Left ventricle myocardium inferior (tissue), 1 donor: ENCODE results near the gene AP2A2. TPM values are rescaled to one million over a fixed set of nuclear protein-coding genes. Genes with fewer than 3 reads are reported as not detected.

ENCODE experiments used
- DNase-seq: peaks from one replicate; pipeline ENCODE4 v3.0.0-alpha.2; 2020
- H3K27ac ChIP-seq: fragments of 200-600 bp; replicated peaks from 2 replicates; pipeline ENCODE4 v1.8.0; 2021
- H3K27me3 ChIP-seq: fragments of 200-600 bp; 2 replicates; pipeline ENCODE4 v1.8.0; 2021; ENCODE audit warnings: low read depth
- H3K36me3 ChIP-seq: fragments of 200-600 bp; 2 replicates; pipeline ENCODE4 v1.8.0; 2021
- H3K4me1 ChIP-seq: fragments of 200-600 bp; 2 replicates; pipeline ENCODE4 v1.8.0; 2021
- H3K4me3 ChIP-seq: fragments of 200-600 bp; 2 replicates; pipeline ENCODE4 v1.8.0; 2021; ENCODE audit warnings: mild to moderate bottlenecking, moderate library complexity
- H3K9me3 ChIP-seq: fragments of 200-600 bp; replicated peaks from 2 replicates; pipeline ENCODE4 v1.8.0; 2021
- intact Hi-C: fragments of 100-400 bp; cut with micrococcal nuclease; formaldehyde crosslinking; loops from one replicate; pipeline ENCODE4 v1.11.0; 2022
- total RNA-seq: library from RNA; stranded (reverse); fragmentation: NEBNext Ultra II Directional; extraction: Animal tissue kit (Norgen Biotek cat#: 25700); gene quantifications from one replicate; pipeline ENCODE4 v1.2.1, GENCODE V29; 2021
- TF ChIP-seq, protein P1 (sequence below): fragments of 200-600 bp; IDR thresholded peaks from 2 replicates; pipeline ENCODE4 v1.8.0; 2021; ENCODE audit warnings: antibody characterized with exemption, mild to moderate bottlenecking, borderline replicate concordance
- donor health status: DM: no; HTN: yes; CAD: no; lungs with severe emphysema.

The AP2A2 gene
- total RNA-seq, 1 donor from 2014 or later, result 41.4 TPM

DNA sequence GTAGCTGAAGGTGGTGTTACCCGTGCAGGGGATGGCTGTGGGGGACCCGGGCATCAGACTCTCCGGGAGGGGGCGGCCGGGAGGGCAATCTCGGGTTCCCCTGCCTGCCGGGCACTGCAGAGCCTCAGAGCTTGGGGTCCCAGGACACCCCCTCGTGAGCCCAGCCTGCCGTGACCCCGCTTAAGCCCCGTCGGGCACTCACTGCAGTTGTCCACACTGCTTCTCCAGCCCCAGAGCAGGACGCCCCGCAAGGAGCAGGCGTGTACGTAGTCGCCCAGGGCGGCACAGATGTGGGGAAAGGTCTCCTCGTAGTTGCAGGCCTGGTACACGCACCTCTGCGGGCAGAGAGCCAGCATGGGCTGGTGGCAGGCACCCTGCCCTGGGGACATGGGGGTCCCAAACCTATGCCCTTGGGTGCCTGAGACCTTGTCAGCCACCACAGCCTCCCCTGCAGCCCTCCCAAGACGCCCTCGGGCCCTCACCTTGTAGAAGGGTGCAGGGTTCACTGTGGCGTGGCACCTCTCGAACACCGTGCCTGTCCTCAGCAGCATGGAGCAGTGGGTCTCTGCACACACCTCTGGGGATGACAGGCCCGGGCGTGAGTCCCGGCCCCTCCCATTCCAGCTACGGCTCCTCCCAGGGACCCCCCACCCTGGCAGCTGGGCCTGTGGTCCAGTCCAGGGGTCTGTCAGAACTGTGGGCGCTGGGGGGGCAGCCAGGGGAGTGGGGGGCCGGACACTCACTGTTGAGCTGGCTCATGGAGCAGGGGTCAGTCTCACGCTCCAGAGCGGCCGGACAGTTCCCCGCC is 102.0 kb downstream of the AP2A2 start:
- TF ChIP-seq, protein P1, sequence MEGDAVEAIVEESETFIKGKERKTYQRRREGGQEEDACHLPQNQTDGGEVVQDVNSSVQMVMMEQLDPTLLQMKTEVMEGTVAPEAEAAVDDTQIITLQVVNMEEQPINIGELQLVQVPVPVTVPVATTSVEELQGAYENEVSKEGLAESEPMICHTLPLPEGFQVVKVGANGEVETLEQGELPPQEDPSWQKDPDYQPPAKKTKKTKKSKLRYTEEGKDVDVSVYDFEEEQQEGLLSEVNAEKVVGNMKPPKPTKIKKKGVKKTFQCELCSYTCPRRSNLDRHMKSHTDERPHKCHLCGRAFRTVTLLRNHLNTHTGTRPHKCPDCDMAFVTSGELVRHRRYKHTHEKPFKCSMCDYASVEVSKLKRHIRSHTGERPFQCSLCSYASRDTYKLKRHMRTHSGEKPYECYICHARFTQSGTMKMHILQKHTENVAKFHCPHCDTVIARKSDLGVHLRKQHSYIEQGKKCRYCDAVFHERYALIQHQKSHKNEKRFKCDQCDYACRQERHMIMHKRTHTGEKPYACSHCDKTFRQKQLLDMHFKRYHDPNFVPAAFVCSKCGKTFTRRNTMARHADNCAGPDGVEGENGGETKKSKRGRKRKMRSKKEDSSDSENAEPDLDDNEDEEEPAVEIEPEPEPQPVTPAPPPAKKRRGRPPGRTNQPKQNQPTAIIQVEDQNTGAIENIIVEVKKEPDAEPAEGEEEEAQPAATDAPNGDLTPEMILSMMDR, result no peak
- H3K27me3 ChIP-seq, result peaks cover 5% of the 10 kb centered on the region
- intact Hi-C loops, result no loop called here
- DNase-seq, result no peak
- H3K4me3 ChIP-seq, result no peak overlapping the region
- H3K36me3 ChIP-seq, result no peaks in the 10 kb centered on the region
- no peak overlapping the region for H3K27ac ChIP-seq
- no peaks in the 10 kb centered on the region for H3K4me1 ChIP-seq
- H3K9me3 ChIP-seq, result no peaks in the 10 kb centered on the region

DNA sequence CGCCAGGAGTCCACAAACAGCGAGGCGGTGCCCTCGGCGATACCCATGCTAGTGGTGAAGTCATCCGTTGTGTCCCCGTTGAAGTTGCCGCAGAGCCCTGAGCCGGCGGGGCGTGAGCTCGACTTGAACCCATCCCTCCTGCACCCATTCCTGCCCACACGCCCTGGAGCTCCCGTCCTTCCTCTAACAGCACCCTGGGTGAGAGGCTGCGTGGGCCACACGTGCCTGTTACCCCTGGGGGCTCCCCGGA is 102.5 kb downstream of the AP2A2 start:
- Histone ChIP-seq H3K4me1 (no peaks in the 10 kb centered on the region), H3K9me3 (no peaks in the 10 kb centered on the region), H3K4me3 (no peak overlapping the region), H3K36me3 (no peaks in the 10 kb centered on the region), H3K27me3 (peaks cover 5% of the 10 kb centered on the region), H3K27ac (no peak overlapping the region)
- no peak for DNase-seq
- intact Hi-C loops, result no loop called here
- TF ChIP-seq, protein P1, result no peak

DNA sequence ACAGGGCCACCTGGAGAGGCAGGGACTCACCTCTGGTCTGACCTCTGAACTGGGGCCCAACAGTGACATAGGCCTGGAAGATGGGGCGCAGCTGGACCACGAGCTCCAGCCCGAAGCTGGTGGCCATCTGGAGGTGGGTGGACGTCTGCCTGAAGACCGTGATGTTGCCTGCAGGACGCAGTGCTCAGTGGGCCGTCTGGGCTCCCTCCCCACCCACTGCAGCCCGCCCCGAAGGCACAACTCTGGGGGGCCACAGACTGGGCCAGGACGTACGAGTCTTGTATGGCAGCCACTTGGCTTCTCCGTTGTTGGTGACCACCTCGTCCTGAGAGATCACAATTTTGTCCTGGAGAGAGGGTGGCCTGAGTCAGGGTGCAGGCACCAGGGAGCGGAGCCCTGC is 102.9 kb downstream of the AP2A2 start:
- intact Hi-C loops, result no loop called here
- H3K36me3 ChIP-seq, result no peaks in the 10 kb centered on the region
- no peaks in the 10 kb centered on the region for H3K9me3 ChIP-seq
- no peaks in the 10 kb centered on the region for H3K4me1 ChIP-seq
- no peak overlapping the region for H3K4me3 ChIP-seq
- no peak overlapping the region for H3K27ac ChIP-seq
- DNase-seq, result no peak
- H3K27me3 ChIP-seq, result peaks cover 5% of the 10 kb centered on the region
- TF ChIP-seq, protein P1, result no peak

DNA sequence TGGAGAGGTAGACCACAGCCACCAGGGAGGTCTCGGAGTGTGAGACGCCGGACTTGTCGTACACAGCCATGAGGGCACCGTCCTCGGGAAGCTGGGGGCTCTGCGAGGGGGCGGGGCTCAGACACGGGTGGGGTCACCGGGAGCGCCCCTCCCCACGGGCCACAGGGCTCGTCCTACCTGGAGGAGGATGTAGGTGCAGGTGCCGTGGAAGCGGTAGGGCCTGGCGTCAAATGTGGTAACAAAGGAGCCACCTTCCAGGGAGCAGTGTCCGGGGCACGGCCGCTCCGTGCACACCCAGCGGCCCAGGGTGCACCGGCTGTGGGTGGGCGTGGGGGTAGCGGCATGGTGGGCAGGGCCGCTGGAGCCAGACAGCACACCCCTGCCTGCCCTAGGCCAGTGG is 103.4 kb downstream of the AP2A2 start:
- Histone ChIP-seq H3K36me3 (no peaks in the 10 kb centered on the region), H3K27me3 (peaks cover 5% of the 10 kb centered on the region), H3K4me1 (no peaks in the 10 kb centered on the region), H3K27ac (no peak overlapping the region), H3K9me3 (no peaks in the 10 kb centered on the region), H3K4me3 (no peak overlapping the region)
- TF ChIP-seq, protein P1, result no peak
- intact Hi-C loops, result no loop called here
- DNase-seq, result no peak

DNA sequence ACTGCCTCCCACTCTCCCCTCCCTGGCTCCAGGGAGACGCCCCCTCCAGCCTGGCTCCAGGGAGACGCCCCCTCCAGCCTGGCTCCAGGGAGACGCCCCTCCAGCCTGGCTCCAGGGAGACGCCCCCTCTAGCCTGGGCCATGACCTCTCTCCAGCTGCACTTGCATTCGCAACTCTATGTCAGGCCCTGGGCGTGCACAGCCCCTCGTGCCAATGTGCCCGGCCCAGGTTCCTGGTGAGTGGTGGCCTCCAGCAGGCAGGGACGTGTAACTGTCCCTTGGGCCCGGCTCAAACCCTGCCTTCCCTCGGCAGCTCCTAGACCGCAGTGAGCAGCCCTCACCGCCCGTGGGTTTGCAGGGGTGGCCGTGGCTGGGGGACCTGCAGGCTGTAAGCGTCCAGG is 104.0 kb downstream of the AP2A2 start:
- Histone ChIP-seq H3K27me3 (peaks cover 9% of the 10 kb centered on the region), H3K4me1 (no peaks in the 10 kb centered on the region), H3K4me3 (no peak overlapping the region), H3K9me3 (no peaks in the 10 kb centered on the region), H3K27ac (no peak overlapping the region), H3K36me3 (no peaks in the 10 kb centered on the region)
- TF ChIP-seq, protein P1, result no peak
- no peak for DNase-seq
- intact Hi-C loops, result no loop called here
